GM19023 (cell line): ENCODE measurements around the gene ANGPTL4.
"Not testable (repeated sequence)": the region's sequence is repeated elsewhere in the genome, so short reads cannot be mapped to it uniquely, and the experiment has no call there.

Source experiments
- ATAC-seq: cut with Tn5 transposase; IDR thresholded peaks from one replicate; pipeline ENCODE4 v1.9.1; 2021; ENCODE audit warnings: mild to moderate bottlenecking, moderate library complexity; ENCODE audit not compliant: unreplicated experiment

ANGPTL4 gene

DNA sequence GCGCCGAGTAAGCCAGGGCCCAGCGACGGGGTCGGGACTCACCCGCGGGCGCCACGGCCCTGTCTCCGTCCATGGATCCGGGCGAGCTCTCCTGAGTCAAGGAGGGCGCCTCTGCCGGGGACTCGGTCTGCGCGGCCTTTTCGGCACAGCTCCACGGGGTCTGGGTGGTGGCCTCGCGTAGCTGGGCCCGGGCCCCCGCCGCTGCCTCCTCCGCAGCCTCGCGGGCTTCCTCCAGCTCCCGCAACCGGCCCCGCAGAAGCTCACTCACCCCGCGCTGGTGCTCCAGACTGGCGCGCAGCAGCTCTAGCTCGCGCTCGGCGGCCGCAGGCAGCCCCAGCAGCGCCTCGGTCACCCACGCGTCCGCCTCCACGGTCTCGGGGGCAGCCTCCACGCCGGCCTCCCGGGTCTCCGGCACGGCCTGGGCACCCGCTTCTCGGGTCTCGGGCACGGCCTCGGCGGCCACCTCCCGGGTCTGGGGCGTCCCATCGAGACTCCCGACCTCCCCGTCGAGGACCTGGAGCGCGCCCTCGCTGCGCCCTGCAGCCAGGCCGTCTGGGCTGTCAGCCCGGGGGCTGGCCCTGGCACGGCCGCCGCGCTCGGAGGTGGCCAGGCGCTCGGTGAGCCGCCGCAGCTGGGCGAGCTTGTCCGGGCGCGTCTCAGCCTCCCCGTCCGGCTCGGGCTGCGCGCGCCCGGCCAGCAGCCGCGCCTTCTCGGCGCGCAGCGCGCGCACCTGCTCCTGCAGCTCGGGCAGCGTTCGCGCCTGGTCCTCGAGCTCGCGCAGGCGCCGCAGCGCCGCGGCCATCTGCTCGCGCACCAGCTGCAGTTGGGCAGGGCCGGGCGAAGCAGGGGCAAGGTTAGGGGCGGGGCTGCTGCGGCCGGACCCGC is 29.3 kb upstream of the ANGPTL4 start:
- ATAC-seq: no peak

DNA sequence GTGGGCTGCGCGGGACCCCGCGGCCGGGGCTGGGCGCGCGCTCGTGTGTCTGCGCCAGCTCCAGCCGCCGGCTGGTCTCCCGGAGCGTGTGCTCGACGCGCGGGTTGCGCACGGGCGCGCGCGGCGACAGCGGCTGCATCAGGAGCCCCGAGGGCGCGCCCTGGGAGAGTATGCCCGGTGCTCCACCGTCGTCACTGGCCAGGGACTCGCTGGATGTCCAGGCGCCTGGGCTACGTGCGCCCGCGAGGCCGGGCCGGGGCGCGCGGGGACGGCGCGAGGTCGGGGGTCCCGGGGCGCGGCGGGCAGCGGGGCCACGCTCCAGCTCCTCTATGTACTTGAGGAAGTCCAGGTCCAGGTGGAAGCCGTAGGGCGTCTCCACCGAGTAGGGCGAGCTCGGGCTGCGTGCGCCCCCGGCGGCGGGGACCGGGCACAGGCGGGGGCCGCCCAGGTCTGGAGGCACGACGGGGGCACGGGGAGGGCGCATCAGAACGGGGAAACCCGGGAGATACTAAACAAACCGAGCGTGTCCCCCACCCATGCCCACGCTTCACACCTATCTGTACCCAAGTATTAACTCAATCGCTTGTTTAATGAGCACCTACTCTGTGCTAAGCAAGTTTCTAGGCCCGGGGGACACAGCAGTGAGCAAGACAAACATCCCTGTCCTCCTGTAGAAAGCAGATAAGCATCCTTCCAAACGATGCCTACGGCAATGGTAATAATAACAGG is 28.4 kb upstream of the ANGPTL4 start:
- no peak for ATAC-seq

DNA sequence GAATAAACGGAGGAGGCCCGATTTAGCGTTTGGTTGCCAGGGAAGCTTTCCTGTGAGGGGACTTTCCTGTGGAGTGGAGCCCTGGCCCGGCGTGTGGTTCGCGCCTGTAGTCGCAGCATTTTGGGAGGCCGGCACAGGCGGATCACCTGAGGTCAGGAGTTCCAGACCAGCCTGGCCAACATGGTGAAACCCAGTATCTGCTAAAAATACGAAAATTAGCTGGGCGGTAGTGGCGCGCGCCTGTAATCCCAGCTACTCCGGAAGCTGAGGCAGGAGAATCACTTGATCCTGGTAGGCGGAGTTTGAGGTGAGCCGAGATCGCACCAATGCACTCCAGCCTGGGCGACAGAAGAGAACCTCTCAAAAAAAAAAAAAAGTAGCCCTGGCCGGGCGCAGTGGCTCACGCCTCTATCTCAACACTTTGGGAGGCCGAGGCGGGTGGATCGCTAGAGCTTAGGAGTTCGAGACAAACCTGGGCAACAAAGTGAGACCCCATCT is 27.8 kb upstream of the ANGPTL4 start:
- ATAC-seq: no peak

DNA sequence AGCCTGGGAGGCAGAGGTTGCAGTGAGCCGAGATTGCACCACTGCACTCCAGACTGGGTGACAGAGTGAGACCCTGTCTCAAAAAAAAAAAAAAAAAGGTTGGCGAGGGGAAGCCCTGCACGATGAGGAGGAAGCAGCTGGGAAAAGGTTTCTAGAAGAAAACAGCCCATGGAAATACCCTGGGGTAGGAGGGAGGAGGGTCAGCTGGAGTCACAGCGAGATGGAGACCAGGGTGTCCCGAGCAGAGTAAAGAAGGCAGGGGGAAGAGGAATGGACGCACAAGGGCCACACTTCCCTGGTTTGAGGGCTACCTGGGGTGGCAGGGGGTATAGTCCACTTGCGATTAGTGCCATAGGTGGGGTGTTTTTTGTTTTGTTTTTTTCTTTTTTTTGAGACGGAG is 27.3 kb upstream of the ANGPTL4 start:
- no peak for ATAC-seq

DNA sequence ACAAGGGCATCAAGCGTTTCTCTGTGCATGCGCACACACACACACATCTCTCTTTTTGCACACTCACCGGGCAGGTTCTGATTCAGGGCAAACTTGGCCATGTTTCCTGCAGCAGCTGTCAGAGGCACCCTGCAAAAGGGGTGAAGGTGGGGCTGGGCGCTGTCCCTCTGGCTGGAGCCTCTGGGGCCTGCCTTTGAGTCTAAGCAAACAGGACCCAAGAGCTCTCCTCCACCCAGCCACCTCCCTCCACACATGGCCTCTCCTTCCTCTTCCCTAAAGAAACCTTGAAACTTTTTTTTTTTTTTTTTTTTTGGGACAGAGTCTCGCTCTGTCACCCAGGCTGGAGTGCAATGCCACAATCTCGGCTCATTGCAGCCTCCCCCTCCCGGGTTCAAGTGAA is 26.2 kb upstream of the ANGPTL4 start:
- no peak for ATAC-seq

GRCh38 chr19:8338835-8339234 is 25.1 kb upstream of the ANGPTL4 start:
- no peak for ATAC-seq

GRCh38 chr19:8340341-8341096 is 23.4 kb upstream of the ANGPTL4 start:
- no peak for ATAC-seq

GRCh38 chr19:8341504-8341903 is 22.5 kb upstream of the ANGPTL4 start:
- not testable (repeated sequence) for ATAC-seq

GRCh38 chr19:8342316-8342683 is 21.7 kb upstream of the ANGPTL4 start:
- ATAC-seq: no peak

- ATAC-seq: peak; percentile 88
These were observed 21.1 kb upstream of the ANGPTL4 start, which contains the start of gene KANK3 for GRCh38 chr19:8342684-8343482. Gene KANK3 (minus strand): TSS chr19:8343262. CDS start chr19:8337828, 5,434 bp downstream.

DNA sequence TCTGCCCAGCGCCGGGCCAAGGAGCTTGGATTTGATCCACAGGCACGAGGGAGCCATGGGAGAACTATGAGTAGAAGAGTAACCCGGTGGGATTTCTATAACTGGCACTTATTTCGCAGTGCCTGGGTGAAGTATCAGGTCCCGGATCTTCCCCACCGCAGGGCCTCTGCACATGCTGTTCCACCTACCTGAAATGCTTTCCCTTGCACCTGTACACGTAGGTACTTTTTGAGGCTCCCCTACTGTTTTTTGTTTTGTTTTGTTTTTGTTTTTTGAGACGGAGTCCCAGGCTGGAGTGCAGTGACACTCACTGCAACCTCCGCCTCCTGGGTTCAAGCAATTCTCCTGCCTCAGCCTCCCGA is 20.5 kb upstream of the ANGPTL4 start:
- ATAC-seq: no peak

GRCh38 chr19:8349629-8350372 is 14.2 kb upstream of the ANGPTL4 start:
- not testable (repeated sequence) for ATAC-seq

DNA sequence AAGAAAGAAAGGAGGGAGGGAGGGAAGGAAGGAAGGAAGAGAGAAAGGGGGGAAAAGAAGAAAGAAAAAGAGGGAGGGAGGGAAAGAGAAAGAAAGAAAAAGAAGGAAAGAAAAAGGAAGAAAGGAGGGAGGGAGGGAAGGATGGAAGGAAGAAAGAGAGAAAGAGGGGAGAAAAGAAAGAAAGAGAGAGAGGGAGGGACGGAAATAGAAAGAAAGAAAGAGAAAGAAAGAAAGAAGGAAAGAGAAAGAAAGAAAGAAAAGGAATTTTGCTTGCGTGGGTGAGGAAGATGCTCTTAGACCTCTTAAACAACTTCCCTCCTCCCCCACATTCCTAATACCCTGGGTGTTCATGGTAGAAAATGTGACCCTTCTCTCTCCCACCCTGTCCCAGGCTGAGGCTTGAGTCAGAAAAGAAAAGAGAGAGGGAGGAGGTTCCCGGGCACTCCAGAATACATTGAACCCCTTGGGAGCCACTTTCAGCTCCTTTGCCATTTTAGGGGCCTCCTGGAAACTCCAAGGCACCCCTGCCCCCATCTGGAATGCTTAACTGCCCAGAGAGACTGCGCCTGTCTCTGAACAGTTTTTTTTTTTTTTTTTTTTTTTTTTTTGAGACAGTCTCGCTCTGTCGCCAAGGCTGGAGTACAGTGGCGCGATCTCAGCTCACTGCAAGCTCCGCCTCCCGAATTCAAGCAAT is 11.7 kb upstream of the ANGPTL4 start:
- ATAC-seq: no peak

DNA sequence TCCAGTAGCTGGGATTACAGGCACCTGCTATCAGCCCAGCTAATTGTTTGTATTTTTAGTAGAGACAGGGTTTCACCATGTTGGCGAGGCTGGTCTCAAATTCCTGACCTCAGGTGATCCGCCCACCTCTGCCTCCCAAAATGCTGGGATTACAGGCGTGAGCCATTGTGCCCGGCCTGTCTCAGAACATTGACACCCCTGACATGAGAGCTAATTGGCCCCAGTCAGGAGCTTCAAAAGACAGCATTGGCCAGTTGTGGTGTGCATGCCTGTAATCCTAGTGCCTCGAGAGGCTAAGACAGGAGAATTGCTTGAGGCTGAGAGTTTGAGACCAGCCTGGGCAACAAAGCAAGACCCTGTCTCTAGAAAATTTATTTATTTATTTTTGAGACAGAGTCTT is 11.1 kb upstream of the ANGPTL4 start:
- not testable (repeated sequence) for ATAC-seq

DNA sequence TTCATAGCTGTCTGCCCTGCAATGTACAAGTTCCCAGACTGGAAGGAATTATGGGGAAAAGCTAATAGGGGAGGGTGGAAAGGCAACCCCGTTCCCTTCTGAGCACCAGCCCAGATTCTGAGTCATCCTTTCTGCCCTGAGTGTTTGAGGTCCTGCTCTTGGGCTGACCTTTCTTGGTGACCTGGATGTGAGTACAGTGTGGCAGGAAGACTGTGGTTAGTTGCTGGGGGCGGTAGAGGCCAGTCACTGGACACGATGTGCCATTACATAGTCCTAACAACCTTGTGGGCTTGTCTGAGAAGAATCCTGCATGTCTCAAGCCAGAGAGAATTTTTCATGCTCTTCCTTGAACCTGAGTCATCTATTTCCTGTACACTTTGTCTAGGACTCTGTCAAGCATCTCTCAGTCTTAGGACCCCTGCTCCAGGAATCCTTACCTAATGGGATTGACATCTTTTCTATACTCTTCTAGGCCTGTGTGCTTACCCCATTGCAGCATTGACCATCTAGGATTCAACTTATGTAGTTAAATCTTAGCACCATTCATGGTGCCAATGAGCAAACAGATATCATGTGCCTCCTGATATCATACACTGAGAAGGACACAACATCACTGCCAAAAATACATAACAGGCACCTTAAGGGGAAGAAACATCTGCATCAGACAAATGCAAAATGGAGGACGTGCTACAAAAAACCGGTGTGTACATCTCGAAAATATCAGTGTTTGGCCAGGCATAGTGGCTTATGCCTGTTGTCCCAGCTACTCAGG is 8.1 kb upstream of the ANGPTL4 start:
- ATAC-seq: no peak

- no peak for ATAC-seq
These were observed 6.9 kb upstream of the ANGPTL4 start for GRCh38 chr19:8357007-8357521.

GRCh38 chr19:8358948-8359347 is 5.0 kb upstream of the ANGPTL4 start:
- no peak for ATAC-seq

DNA sequence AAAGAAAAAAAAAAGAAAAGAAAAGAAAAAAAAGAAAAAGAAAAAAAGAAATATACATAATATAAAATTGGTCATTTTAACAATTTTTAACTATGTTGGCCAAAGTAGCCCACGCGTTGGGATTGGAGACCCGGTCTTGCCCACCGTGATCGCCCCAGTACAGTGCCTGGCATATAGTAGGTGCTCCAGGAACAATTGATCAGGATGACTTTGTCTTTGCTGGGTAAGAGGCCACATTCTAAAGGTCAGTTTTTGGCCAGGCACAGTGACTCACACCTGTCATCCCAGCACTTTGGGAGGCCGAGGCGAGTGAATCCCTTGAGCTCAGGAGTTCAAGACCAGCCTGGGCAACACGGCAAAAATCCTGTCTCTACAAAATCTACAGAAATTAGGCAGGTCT is 3.8 kb upstream of the ANGPTL4 start:
- ATAC-seq: no peak
